ENCODE measurements around the gene POLR1A. TPM values are rescaled to one million over a fixed set of nuclear protein-coding genes. Genes with fewer than 3 reads are reported as not detected.

POLR1A gene
- total and polyA plus RNA-seq, 2 of the 13 experiments (the other 11 are each of a cell fraction or from before 2014, with no cell fraction given), result 7.2 to 39.9 TPM

DNA sequence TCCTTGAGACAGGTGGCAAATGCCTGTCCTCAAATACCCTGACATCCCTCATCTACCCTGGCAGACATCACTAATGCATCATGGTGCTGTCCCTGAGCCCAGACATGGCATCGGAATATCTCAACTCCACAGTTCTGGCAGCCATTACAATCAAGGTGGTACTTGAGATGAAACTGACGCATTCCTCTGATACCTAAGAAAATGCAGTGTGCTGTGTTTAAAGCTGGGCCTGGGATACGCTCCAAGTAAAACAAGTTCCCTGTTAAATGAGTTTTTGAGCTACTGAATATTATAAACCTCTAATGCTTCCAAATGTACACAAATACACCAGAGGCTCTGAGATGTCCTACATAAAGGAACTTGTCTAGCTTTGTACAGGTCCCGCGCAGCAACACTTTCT is 29.8 kb downstream of the POLR1A start:
- FAIRE-seq (no peak), ATAC-seq (no peak), DNase-seq (ENCODE audit: low spot score) (no peak)
- Histone ChIP-seq H4K20me1 (ENCODE audit: insufficient read depth, low read length) (peaks cover 2% of the 10 kb centered on the region; the same call in 1 of the 2 replicates), H3K79me2 (ENCODE audit: insufficient read depth, low read length) (no peaks in the 10 kb centered on the region), H3K36me3 (replicated peaks in 1 of 2; ENCODE audit: control insufficient read depth in 1 of 2, insufficient read depth in 2 of 2, low read length in 2 of 2) (peaks cover 56 to 95% of the 10 kb centered on the region in 2 experiments), H3K4me2 (ENCODE audit: low read depth, low read length) (no peak overlapping the region), H3K9me3 (ENCODE audit: low read length) (no peaks in the 10 kb centered on the region), H3K27ac (ENCODE audit: extremely low read length, insufficient read depth, low read length) (no peak overlapping the region), H3K4me3 (replicated peaks in 1 of 3; ENCODE audit: insufficient read depth in 1 of 3, low read depth in 2 of 3, low read length in 3 of 3) (no peak overlapping the region), H3K4me1 (ENCODE audit: insufficient read depth, low read length) (peaks cover 7% of the 10 kb centered on the region), H3K27me3 (ENCODE audit: control insufficient read depth in 1 of 2, insufficient read depth in 2 of 2, low read length in 2 of 2) (no peaks in the 10 kb centered on the region), H3K9ac (ENCODE audit: insufficient read depth, low read depth, low read length) (no peak overlapping the region), H2AFZ (ENCODE audit: low read length) (no peak overlapping the region)
- BruUV-seq (replicated peaks), result no TSS peak
- in situ Hi-C loops (cut with HindIII; ENCODE audit: extremely low pct_ligation_motif_present, low pct_unique_long_range_greater_than_20kb) (loop anchor here (5.0 to 10.0 kb wide), 2 partner anchors 249 to 341 kb away; no protein-coding TSS in a partner anchor), intact Hi-C loops (cut with micrococcal nuclease; ENCODE audit: unreplicated experiment) (no loop called here)
- POLR2A ChIA-PET, result no interaction called here
- 98% methylated on average over 5 of the region's 5 CpGs for WGBS (ENCODE audit: low lambda C conversion rate)
- CTCF ChIA-PET (ENCODE audit: low intra/inter-chr PET ratio, low total read pairs), result no interaction called here
- TF ChIP-seq ZNF563 (CRISPR knock-in tag; IDR thresholded peaks at IDR 0.05), result no peak
- TF ChIP-seq, protein P1, sequence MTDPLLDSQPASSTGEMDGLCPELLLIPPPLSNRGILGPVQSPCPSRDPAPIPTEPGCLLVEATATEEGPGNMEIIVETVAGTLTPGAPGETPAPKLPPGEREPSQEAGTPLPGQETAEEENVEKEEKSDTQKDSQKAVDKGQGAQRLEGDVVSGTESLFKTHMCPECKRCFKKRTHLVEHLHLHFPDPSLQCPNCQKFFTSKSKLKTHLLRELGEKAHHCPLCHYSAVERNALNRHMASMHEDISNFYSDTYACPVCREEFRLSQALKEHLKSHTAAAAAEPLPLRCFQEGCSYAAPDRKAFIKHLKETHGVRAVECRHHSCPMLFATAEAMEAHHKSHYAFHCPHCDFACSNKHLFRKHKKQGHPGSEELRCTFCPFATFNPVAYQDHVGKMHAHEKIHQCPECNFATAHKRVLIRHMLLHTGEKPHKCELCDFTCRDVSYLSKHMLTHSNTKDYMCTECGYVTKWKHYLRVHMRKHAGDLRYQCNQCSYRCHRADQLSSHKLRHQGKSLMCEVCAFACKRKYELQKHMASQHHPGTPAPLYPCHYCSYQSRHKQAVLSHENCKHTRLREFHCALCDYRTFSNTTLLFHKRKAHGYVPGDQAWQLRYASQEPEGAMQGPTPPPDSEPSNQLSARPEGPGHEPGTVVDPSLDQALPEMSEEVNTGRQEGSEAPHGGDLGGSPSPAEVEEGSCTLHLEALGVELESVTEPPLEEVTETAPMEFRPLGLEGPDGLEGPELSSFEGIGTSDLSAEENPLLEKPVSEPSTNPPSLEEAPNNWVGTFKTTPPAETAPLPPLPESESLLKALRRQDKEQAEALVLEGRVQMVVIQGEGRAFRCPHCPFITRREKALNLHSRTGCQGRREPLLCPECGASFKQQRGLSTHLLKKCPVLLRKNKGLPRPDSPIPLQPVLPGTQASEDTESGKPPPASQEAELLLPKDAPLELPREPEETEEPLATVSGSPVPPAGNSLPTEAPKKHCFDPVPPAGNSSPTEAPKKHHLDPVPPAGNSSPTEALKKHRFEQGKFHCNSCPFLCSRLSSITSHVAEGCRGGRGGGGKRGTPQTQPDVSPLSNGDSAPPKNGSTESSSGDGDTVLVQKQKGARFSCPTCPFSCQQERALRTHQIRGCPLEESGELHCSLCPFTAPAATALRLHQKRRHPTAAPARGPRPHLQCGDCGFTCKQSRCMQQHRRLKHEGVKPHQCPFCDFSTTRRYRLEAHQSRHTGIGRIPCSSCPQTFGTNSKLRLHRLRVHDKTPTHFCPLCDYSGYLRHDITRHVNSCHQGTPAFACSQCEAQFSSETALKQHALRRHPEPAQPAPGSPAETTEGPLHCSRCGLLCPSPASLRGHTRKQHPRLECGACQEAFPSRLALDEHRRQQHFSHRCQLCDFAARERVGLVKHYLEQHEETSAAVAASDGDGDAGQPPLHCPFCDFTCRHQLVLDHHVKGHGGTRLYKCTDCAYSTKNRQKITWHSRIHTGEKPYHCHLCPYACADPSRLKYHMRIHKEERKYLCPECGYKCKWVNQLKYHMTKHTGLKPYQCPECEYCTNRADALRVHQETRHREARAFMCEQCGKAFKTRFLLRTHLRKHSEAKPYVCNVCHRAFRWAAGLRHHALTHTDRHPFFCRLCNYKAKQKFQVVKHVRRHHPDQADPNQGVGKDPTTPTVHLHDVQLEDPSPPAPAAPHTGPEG (CRISPR knock-in tag; IDR thresholded peaks at IDR 0.05), result no peak
- no peak for TF ChIP-seq ZNF678 (CRISPR knock-in tag; IDR thresholded peaks at IDR 0.05)
- TF ChIP-seq, protein P2, sequence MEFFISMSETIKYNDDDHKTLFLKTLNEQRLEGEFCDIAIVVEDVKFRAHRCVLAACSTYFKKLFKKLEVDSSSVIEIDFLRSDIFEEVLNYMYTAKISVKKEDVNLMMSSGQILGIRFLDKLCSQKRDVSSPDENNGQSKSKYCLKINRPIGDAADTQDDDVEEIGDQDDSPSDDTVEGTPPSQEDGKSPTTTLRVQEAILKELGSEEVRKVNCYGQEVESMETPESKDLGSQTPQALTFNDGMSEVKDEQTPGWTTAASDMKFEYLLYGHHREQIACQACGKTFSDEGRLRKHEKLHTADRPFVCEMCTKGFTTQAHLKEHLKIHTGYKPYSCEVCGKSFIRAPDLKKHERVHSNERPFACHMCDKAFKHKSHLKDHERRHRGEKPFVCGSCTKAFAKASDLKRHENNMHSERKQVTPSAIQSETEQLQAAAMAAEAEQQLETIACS (CRISPR knock-in tag; IDR thresholded peaks at IDR 0.05), result no peak
- no peak for TF ChIP-seq FOSL2 (CRISPR knock-in tag; IDR thresholded peaks at IDR 0.05)
- TF ChIP-seq SOX5 (CRISPR knock-in tag; IDR thresholded peaks at IDR 0.05; ENCODE audit: borderline replicate concordance), result no peak
- TF ChIP-seq, protein P3, sequence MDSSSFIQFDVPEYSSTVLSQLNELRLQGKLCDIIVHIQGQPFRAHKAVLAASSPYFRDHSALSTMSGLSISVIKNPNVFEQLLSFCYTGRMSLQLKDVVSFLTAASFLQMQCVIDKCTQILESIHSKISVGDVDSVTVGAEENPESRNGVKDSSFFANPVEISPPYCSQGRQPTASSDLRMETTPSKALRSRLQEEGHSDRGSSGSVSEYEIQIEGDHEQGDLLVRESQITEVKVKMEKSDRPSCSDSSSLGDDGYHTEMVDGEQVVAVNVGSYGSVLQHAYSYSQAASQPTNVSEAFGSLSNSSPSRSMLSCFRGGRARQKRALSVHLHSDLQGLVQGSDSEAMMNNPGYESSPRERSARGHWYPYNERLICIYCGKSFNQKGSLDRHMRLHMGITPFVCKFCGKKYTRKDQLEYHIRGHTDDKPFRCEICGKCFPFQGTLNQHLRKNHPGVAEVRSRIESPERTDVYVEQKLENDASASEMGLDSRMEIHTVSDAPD (CRISPR knock-in tag; IDR thresholded peaks at IDR 0.05), result no peak
- no peak for TF ChIP-seq SRSF9 (IDR thresholded peaks at IDR 0.05; ENCODE audit: borderline replicate concordance, insufficient read depth, low read depth, low read length, poor library complexity, severe bottlenecking)
- TF ChIP-seq HOXA3 (CRISPR knock-in tag; IDR thresholded peaks at IDR 0.05), result no peak
- TF ChIP-seq FOXP1 (IDR thresholded peaks at IDR 0.05), result no peak
- TF ChIP-seq FOXP1 (CRISPR knock-in tag; IDR thresholded peaks at IDR 0.05), result no peak
- TF ChIP-seq MTA1 (CRISPR knock-in tag; IDR thresholded peaks at IDR 0.05; ENCODE audit: borderline replicate concordance), result no peak
- TF ChIP-seq MXI1 (IDR thresholded peaks at IDR 0.05; ENCODE audit: borderline replicate concordance, low read depth, low read length), result no peak
- TF ChIP-seq, protein P4, sequence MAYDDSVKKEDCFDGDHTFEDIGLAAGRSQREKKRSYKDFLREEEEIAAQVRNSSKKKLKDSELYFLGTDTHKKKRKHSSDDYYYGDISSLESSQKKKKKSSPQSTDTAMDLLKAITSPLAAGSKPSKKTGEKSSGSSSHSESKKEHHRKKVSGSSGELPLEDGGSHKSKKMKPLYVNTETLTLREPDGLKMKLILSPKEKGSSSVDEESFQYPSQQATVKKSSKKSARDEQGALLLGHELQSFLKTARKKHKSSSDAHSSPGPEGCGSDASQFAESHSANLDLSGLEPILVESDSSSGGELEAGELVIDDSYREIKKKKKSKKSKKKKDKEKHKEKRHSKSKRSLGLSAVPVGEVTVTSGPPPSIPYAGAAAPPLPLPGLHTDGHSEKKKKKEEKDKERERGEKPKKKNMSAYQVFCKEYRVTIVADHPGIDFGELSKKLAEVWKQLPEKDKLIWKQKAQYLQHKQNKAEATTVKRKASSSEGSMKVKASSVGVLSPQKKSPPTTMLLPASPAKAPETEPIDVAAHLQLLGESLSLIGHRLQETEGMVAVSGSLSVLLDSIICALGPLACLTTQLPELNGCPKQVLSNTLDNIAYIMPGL (CRISPR knock-in tag; IDR thresholded peaks at IDR 0.05; ENCODE audit: borderline replicate concordance in 1 of 2, low read depth in 1 of 2), result no peak
- TF ChIP-seq ZNF766 (CRISPR knock-in tag; IDR thresholded peaks at IDR 0.05; ENCODE audit: borderline replicate concordance), result no peak
- TF ChIP-seq FOSL1 (CRISPR knock-in tag; IDR thresholded peaks at IDR 0.05; ENCODE audit: borderline replicate concordance), result no peak
